GM21390 (cell line): ENCODE data around the gene PLSCR3.
A peak's percentile ranks its signal among the peaks of the same experiment; 100 is the strongest.

ENCODE experiments used
- ATAC-seq: cut with Tn5 transposase; IDR thresholded peaks from one replicate; pipeline ENCODE4 v1.9.1; 2021; ENCODE audit not compliant: unreplicated experiment

The PLSCR3 gene

GRCh38 chr17:7407082-7407481, 12.8 kb upstream of the PLSCR3 start:
- ATAC-seq, result no peak

GRCh38 chr17:7406235-7406825, 12.0 kb upstream of the PLSCR3 start:
- ATAC-seq, result no peak

DNA sequence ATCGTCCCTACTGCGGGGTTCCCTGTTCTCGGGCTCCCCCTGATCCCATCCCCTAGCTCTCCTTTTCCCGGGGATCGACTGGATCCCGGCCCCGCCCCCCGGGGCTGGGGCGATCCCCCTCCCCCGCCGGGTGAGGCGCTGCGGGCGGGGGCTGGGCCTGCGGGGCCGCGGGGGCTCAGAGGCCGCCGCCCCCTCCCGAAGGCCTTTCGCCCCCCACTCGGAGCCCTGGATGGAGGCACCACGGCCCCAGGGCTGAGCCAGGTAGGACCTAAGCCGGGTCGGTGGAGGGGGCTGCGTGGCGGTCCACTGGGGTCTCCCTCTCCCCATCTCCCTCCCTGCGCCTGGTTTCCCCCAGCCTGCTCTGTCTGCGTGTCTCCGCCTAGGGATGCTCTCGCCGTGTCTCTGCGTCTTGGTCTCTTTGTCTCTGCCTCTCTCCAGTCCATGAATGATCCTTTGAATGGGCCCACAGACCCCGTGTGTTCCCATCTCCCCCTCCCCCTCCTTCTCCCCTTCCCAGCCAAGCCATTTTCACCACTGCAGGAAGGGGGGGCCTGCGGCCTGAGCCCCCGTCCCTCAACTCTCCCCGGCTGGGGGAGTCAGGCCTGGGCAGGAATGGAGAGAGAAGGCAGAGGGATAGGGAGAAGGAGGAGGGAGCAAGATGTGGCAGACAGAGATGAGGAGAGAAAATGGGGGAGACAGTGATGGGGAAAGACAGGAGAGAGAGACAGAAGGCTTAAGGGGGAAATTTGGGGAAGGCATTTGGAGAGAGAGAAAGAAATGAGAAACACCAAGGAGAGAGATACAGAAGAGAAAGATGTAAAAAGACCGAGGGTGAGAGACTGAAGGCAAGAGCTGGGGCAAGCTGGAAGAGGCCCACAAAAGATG, 11.3 kb upstream of the PLSCR3 start:
- no peak for ATAC-seq

DNA sequence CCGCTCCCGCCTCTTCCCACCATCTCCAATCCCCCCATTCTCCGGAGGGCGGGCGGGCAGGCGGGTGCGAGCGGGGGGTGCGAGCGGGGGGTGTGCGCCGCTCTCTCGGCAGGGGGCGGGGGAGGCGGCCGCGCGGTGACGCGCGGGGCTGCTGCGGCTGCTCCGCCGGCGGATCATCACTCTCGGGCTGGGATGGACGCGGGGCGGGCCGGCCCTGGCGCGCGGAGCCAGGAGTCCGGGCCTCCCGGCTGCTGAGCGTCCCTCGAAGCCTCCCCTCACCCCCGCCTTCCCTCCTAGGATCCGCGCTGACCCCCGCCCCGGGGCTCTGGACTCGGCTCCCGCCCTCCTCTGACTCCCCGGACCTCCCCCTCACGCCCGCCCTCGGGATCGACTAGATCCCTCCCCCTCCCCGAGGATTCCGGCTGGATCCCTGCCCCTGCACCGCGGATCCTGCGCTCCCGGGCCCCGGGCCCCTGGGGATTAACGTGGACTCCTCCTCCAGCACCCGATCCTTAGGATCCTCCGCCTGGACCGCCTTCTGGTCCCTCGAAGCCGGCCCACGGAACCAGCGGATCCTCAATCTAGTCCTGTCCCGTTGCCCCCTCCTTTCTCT, 10.5 kb upstream of the PLSCR3 start:
- ATAC-seq, result no peak

- peak; percentile 92 for ATAC-seq
Observed at GRCh38 chr17:7403977-7404736, 9.8 kb upstream of the PLSCR3 start, which contains the start of gene TMEM256. Gene TMEM256, minus strand, starts transcription at chr17:7404097. Its CDS starts 13 bp downstream, at chr17:7404084.

DNA sequence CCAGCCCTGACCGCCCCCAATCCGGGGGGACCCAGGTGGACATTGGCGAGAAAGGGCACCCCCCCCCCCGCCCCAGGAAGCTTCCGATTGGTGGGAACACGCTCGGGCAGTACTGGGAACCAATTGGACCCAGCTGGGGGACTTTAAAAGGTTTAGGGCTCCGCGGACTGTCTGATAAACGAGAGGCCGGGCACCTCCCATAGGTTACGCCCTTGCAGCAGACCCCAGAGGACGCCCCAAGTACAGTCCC, 9.3 kb upstream of the PLSCR3 start:
- no peak for ATAC-seq

DNA sequence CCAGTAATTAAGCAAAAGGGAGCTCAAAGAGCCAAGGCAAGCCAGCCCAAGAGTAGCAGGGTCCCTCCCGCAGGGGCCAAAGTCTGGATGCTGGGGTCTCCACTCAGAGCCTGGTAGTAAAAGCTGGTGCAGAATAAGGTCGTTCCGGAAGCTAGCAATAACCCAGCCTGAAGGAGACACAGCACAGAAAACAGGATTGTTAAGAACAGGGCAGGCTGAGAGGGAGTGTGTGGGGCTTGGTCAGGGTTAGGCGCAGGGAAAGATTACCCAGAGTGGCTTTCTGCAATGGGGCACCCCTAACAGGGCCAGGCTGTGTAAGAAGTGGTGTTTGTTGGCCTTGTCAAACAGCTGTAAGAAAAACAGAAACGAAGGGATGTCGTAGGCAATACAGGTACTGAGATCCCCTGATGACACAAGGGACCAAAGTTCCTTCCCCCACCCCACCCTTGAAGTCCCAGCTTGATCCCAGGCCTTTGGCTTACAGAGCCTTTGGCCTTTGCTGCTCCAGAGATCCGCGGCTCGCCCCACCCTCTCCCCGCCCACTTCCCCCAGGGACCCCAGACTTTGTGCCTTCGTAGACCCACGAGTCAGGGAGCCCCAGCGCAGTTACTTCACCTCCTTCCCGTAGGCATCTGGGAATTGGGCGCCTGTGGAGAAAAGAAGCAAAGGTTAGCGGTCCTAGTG, 8.9 kb upstream of the PLSCR3 start:
- ATAC-seq, result no peak

GRCh38 chr17:7398612-7399011, 4.3 kb upstream of the PLSCR3 start:
- ATAC-seq, result no peak

DNA sequence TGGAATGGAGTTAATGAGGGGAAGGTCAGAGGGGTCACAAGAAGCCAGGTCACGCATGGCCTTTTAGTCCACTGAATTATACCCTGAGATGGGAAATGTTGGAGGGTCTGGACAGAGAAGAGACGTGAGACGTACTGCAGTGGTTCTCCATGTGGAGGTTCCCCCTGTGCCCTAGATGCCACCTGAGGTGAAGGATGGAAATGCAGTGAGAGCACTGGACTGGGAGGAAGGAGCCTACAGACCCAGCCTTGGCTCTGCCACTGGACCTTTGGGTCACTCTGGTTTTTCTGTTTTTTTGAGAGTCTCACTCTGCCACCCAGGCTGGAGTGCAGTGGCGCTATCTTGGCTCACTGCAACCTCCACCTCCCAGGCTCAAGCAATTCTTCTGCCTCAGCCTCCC, 1.8 kb upstream of the PLSCR3 start:
- ATAC-seq, result no peak

DNA sequence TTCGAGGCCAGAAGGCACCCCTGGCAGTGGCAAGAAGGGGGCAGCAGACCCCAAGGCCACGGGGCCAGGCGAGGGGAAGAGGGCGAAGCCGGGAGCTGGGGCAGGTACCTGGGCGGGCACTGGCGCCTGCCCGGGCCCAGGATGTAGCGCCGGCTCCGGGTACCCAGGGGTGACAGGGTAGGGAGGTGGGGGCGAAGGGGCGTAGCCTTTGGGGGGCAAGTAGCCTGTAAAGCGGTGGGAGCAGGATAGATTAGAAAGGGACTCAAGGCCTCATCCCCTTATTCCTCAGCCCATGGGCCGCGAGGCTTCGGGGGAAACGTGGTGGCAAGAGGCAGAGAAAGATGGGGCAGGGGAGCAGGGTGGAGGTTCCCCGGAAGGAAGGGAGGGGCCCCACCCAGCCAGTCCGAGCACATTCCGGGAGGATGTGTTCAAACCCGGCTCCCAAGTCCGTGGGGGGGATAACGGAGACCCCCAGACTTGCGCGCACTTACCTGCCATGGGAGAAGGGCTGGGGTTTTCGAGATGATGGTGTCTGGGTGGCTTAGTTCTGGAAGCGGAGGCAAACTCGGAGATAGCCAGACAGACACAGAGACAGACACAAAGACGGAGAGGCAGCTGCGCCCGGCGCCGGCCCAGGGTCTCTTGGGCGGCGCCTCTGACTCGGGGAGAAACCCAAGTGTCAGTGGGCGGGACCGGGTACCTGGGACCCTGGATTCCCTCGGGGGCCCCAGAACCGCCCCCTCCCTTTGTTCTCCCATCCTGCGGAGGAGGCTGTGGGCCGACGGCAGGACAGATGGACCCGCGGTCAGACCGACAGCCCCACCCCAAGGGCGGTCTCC, 493 bp downstream of the PLSCR3 start:
- peak; percentile 32 for ATAC-seq

GRCh38 chr17:7392696-7393612, 1.4 kb downstream of the PLSCR3 start:
- no peak for ATAC-seq

GRCh38 chr17:7391307-7391706, 3.0 kb downstream of the PLSCR3 start:
- no peak for ATAC-seq

DNA sequence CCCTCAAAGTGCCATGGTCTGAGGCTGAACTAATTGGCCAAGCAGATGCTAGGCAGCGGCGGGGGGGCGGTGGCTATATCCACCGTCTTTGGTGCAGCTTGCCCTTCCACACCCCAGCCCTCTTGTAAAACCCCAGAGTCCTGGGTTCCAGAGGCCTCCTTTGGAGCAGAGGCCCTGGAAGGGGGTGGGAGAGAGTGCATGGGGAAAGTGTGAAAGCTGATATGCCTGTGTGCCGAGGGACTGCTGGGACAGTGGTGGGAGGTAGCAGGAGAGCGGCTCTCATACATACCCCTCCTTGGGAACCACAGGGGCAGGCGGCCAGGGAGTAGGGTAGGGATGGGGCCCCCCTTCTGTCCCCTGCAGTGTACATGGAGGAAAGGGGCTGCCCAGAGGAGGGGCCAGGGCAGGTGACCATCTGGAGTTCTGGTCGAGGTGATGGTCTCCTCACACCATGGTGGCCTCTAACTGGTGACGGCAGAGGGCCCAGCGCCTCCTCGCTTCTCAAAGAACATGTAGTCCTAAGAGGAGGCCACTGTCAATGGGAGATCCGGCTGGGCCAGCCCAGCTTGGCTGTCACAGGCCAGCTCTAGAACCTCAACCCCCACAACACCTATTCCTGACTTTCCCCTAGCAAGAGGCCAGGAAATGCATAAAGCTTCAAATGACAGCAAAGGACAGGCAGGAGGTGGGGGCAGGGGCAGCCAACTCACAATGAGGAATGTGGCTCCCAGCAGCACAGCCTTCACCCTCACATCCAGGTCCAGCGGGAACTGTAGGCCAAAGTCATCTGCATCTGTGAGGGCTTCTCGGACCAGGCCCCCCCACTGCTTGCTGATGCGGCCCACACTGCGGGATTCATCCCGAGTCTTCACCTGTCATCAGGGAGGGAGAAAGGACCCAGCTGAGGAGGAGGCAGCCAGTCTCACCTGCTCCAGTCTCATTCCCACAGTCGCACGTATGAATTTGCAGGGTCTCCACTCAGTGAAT, 4.1 kb downstream of the PLSCR3 start:
- ATAC-seq, result no peak

DNA sequence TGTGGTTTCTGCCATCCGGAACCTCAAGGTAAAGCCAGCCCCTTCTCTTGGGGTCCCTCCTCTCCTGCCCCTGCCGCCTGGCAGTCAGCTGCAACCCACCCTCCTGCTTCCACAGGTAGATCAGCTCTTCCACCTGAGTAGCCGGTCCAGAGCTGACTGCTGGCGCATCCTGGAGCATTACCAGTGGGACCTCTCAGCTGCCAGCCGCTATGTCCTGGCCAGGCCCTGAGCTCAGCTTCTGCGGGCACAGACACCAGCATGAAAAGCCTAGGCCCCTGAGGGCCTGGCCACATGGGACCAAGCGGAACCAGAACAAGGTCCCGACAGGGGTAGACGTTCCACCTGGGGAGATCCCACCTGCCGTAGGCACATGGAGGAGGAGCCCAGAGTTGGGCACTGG, 5.5 kb downstream of the PLSCR3 start:
- ATAC-seq, result no peak

DNA sequence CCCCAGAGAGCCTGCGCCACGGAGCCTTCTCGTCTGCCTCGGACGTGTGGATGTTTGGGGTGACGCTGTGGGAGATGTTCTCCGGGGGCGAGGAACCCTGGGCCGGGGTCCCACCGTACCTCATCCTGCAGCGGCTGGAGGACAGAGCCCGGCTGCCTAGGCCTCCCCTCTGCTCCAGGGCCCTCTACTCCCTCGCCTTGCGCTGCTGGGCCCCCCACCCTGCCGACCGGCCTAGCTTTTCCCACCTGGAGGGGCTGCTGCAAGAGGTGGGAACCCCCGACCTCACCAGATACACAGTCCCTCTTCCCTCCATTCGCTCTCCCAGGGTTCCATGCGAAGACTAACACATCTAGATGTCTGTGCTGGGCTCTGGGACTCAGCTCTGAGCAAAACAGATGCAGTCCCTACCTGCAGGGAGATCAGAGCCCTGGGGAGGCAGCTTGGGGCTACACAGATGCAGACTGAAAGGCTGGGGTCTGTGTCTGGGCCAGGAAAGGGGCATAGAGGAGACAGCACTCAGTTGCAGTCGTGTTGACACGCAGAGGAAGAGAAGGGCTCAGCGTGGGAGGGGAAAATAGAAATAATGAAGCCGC, 9.7 kb downstream of the PLSCR3 start:
- ATAC-seq, result no peak

- ATAC-seq, result peak; percentile 64
Observed at GRCh38 chr17:7383742-7384488, 10.4 kb downstream of the PLSCR3 start.

DNA sequence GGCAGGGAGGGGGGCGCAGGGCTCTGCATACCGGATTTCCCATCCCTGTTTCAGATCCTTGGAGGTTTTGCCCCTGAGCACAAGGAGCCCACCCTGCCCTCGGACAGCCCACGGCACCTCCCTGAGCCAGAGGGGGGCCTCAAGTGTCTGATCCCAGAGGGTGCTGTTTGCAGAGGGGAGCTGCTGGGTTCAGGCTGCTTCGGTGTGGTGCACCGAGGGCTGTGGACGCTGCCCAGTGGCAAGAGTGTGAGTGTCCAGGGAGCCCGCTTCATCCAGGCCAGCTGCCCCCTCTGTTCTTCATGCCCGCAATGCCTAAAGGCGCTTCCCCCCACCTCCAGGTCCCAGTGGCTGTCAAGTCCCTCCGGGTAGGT, 11.0 kb downstream of the PLSCR3 start:
- ATAC-seq, result no peak
